Measurements from ENCODE around the gene MOGAT3. TPM values are rescaled to one million over a fixed set of nuclear protein-coding genes. Genes with fewer than 3 reads are reported as not detected.

MOGAT3 gene, protein sequence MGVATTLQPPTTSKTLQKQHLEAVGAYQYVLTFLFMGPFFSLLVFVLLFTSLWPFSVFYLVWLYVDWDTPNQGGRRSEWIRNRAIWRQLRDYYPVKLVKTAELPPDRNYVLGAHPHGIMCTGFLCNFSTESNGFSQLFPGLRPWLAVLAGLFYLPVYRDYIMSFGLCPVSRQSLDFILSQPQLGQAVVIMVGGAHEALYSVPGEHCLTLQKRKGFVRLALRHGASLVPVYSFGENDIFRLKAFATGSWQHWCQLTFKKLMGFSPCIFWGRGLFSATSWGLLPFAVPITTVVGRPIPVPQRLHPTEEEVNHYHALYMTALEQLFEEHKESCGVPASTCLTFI
- total RNA-seq (not detected), polyA plus RNA-seq (not detected), total RNA-seq (not detected)

DNA sequence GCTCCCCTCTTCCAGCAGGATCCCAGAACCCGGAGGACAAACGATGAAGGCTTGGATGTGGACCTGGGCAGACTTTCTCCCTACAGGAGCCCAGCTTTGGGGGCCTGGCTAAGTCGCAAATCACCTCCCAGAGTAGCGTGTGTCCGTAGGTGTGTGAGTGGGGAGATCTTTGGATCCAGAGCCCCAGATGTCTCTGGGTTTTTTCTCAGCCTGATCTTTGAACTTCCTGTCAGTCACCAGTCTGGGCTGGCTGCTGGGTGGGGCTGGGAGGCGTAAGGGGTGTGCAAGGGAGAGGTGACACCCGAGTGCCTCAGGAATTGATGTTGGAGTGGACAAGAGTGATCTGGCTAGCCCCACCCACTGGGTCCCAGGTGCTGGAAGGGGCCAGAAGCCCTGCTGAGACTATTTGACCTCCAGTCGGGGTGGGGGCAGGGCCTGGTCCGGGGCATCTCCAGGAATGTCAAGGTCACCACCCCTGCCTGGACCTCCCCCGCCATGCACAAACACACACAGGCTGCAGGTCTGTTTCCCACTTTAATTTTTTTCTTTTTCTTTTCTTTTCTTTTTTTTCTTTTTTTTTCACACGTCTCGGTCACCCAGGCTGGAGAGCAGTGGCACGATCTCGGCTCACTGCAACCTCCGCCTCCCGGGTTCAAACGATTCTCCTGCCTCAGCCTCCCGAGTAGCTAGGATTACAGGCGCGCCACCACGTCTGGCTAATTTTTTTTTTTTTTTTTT is at the start of gene MOGAT3:
Gene MOGAT3 (minus strand): TSS at position 175 of the 738 bp plus-strand sequence. CDS start 182 bp downstream, outside the sequence.
- Histone ChIP-seq H3K36me3 (ENCODE audit: control insufficient read depth in 2 of 3, insufficient read depth in 3 of 3, low read length in 3 of 3) (no peaks in the 10 kb centered on the region), H3K27me3 (ENCODE audit: control insufficient read depth in 2 of 2, insufficient read depth in 2 of 2, low read length in 2 of 2) (peaks cover 0 to 7% of the 10 kb centered on the region in 2 donors), H3K4me1 (ENCODE audit: control insufficient read depth in 2 of 2, insufficient read depth in 2 of 2, low read length in 2 of 2) (peaks cover 0 to 2% of the 10 kb centered on the region in 2 donors), H3K27ac (ENCODE audit: low read depth, low read length) (no peak within 1 kb of the TSS), H3K9me3 (ENCODE audit: control insufficient read depth in 2 of 3, low read length in 3 of 3) (no peaks in the 10 kb centered on the region), H3K4me3 (ENCODE audit: low read length) (no peak within 1 kb of the TSS)
- H3K4me3 Mint-ChIP-seq = peak within 1 kb of the TSS in 8 of 10 donors; percentile 42 to 69 (median 56)
- no peaks in the 10 kb centered on the region for H3K9me3 Mint-ChIP-seq
- peaks cover 0 to 22% (median 16%) of the 10 kb centered on the region in 7 donors for H3K4me1 Mint-ChIP-seq
- H3K36me3 Mint-ChIP-seq = peaks cover 0 to 5% (median 1%) of the 10 kb centered on the region in 5 donors
- DNase-seq (no peak), ATAC-seq (no peak)
- CTCF ChIA-PET = interaction anchor here (0.9 to 1.1 kb wide), 2 partner anchors 8 to 57 kb away, joined by 3 to 5 read pairs; no protein-coding TSS in a partner anchor
- no peak within 1 kb of the TSS for H3K27ac Mint-ChIP-seq
- H3K27me3 Mint-ChIP-seq = peaks cover 19 to 43% (median 29%) of the 10 kb centered on the region in 5 donors
- POLR2A ChIA-PET = interaction anchor here (0.6 to 1.0 kb wide), 2 partner anchors 22 to 53 kb away, joined by 3 read pairs; no protein-coding TSS in a partner anchor
- intact Hi-C loops (cut with micrococcal nuclease) = no loop called here

DNA sequence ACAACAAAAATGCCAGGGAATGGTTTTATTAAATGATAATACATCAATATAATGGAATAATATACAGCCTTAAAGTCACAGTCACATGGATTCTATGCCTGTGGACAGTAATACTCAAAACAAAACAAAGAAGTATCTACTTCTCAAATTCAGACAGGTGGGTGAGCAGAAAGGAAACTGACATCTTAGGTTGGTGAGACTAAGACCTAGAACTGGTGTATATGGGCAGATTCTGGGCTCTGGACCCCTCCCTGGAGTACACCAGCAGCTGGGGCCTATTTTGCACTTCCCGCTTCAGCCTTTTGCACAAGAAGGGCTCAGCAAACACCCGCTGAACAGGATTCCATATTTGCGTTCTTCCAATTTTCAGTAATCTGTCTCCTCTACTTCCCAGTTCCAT is 49.5 kb upstream of the MOGAT3 start:
- peak overlapping the region in 7 of 9 donors; percentile 20 to 90 (median 60) for H3K27ac Mint-ChIP-seq
- POLR2A ChIA-PET = no interaction called here
- peaks cover 0 to 4% (median 0%) of the 10 kb centered on the region in 5 donors for H3K27me3 Mint-ChIP-seq
- H3K4me1 ChIP-seq (ENCODE audit: control insufficient read depth in 2 of 2, insufficient read depth in 2 of 2, low read length in 2 of 2) = peaks cover 18 to 20% of the 10 kb centered on the region in 2 donors
- H3K9me3 Mint-ChIP-seq = no peaks in the 10 kb centered on the region
- peaks cover 32 to 46% (median 39%) of the 10 kb centered on the region in 7 donors for H3K4me1 Mint-ChIP-seq
- CTCF ChIA-PET = interaction anchor here (0.5 to 0.6 kb wide), 2 partner anchors 155 to 797 kb away, joined by 3 to 5 read pairs; no protein-coding TSS in a partner anchor
- H3K36me3 Mint-ChIP-seq = peaks cover 5 to 20% (median 9%) of the 10 kb centered on the region in 5 donors
- H3K36me3 ChIP-seq (ENCODE audit: control insufficient read depth in 2 of 3, insufficient read depth in 3 of 3, low read length in 3 of 3) = peaks cover 0 to 13% (median 0%) of the 10 kb centered on the region in 3 experiments
- no peaks in the 10 kb centered on the region for H3K27me3 ChIP-seq (ENCODE audit: control insufficient read depth in 2 of 2, insufficient read depth in 2 of 2, low read length in 2 of 2)
- H3K9me3 ChIP-seq (ENCODE audit: control insufficient read depth in 2 of 3, low read length in 3 of 3) = no peaks in the 10 kb centered on the region
- ATAC-seq (no peak), DNase-seq (no peak)
- H3K4me3 ChIP-seq (ENCODE audit: low read length) = no peak overlapping the region
- H3K4me3 Mint-ChIP-seq = peak overlapping the region; percentile 43 to 100 (median 97)
- intact Hi-C loops (cut with micrococcal nuclease) = loop anchor here in 1 of 2 donors (5.0 kb wide), 3 partner anchors 413 to 1333 kb away; partner anchors contain the start of gene TRIM4
- H3K27ac ChIP-seq (ENCODE audit: low read depth, low read length) = peak overlapping the region; percentile 18

DNA sequence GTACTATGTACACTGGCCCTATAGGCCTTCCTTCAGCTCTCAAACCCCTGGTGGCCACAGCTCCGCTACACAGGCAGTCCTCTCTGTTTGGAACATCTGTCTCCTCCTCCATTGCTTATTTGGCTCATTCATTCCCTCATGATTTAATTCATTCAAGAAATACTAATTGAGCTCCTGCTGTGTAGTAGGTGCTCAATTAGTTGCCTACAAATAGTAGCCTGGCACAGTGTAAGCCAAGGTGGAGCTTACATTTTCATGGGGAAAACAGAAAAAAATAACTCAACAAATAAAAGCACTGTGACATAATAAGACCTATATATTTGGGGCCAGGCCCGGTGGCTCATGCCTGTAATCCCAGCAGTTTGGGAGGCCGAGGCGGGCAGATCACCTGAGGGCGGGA is 47.4 kb upstream of the MOGAT3 start:
- ChIA-PET POLR2A (interaction anchor here (1.0 kb wide), 1 partner anchor 28 kb away, joined by 3 read pairs; no protein-coding TSS in a partner anchor), CTCF (interaction anchor here (1.4 kb wide), 1 partner anchor 104 kb away, joined by 3 read pairs; no protein-coding TSS in a partner anchor)
- peaks cover 0 to 16% (median 0%) of the 10 kb centered on the region in 3 experiments for H3K36me3 ChIP-seq (ENCODE audit: control insufficient read depth in 2 of 3, insufficient read depth in 3 of 3, low read length in 3 of 3)
- Mint-ChIP-seq H3K36me3 (peaks cover 5 to 20% (median 9%) of the 10 kb centered on the region in 5 donors), H3K27ac (no peak overlapping the region), H3K4me3 (peak overlapping the region in 1 of 10 donors; percentile 16), H3K27me3 (no peaks in the 10 kb centered on the region), H3K4me1 (peaks cover 42 to 64% (median 49%) of the 10 kb centered on the region in 7 donors), H3K9me3 (no peaks in the 10 kb centered on the region)
- no peak overlapping the region for H3K27ac ChIP-seq (ENCODE audit: low read depth, low read length)
- intact Hi-C loops (cut with micrococcal nuclease) = loop anchor here (10.0 kb wide), 4 partner anchors 373 to 1827 kb away; partner anchors contain the start of genes ARMC10 (in 1 of the 2), FBXL13 (in 1 of the 2), GNB2 (in 1 of the 2) and MEPCE (in 1 of the 2)
- no peaks in the 10 kb centered on the region for H3K27me3 ChIP-seq (ENCODE audit: control insufficient read depth in 2 of 2, insufficient read depth in 2 of 2, low read length in 2 of 2)
- DNase-seq (no peak), ATAC-seq (no peak)
- H3K4me1 ChIP-seq (ENCODE audit: control insufficient read depth in 2 of 2, insufficient read depth in 2 of 2, low read length in 2 of 2) = peaks cover 28 to 30% of the 10 kb centered on the region in 2 donors
- no peak overlapping the region for H3K4me3 ChIP-seq (ENCODE audit: low read length)
- no peaks in the 10 kb centered on the region for H3K9me3 ChIP-seq (ENCODE audit: control insufficient read depth in 2 of 3, low read length in 3 of 3)

DNA sequence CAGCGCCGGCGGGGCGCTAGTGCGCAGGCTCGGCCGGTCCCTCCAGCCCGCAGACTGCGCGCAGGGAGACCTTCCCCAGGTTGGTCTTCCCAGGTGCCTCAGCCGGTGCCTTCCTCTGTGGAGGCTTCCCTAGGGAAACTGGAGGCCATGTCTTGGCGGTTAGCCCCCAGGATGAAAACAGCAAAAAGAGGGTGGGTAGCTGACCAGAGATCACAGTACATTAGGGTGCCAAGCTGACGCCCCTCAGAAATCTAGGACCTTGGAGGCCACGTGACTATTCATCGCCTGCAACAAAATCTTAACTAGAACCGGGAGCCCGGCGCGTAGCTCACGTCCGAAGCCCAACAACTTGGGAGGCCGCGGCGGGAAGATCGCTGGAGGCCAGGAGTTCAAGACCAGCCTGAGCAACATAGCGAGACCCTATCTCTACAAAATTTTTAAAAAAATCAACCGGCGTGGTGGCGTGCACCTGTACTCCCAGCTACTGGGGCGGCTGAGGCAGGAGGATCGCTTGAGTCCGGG is 44.4 kb upstream of the MOGAT3 start:
- intact Hi-C loops (cut with micrococcal nuclease) = loop anchor here (2.0 to 10.0 kb wide), 6 partner anchors 38 to 1830 kb away; partner anchors contain the start of genes ARMC10 (in 1 of the 2), FBXL13 (in 1 of the 2), GNB2 (in 1 of the 2) and MEPCE (in 1 of the 2)
- H3K9me3 Mint-ChIP-seq = no peaks in the 10 kb centered on the region
- peaks cover 21 to 49% (median 39%) of the 10 kb centered on the region in 7 donors for H3K4me1 Mint-ChIP-seq
- DNase-seq = no peak
- peak overlapping the region; percentile 93 to 100 (median 97) for H3K27ac Mint-ChIP-seq
- H3K27me3 Mint-ChIP-seq = no peaks in the 10 kb centered on the region
- H3K36me3 Mint-ChIP-seq = peaks cover 0 to 10% (median 4%) of the 10 kb centered on the region in 5 donors
- H3K9me3 ChIP-seq (ENCODE audit: control insufficient read depth in 2 of 3, low read length in 3 of 3) = no peaks in the 10 kb centered on the region
- H3K27me3 ChIP-seq (ENCODE audit: control insufficient read depth in 2 of 2, insufficient read depth in 2 of 2, low read length in 2 of 2) = no peaks in the 10 kb centered on the region
- no peak for ATAC-seq
- H3K4me3 ChIP-seq (ENCODE audit: low read length) = peak overlapping the region; percentile 100
- H3K36me3 ChIP-seq (ENCODE audit: control insufficient read depth in 2 of 3, insufficient read depth in 3 of 3, low read length in 3 of 3) = peaks cover 0 to 19% (median 5%) of the 10 kb centered on the region in 3 experiments
- peak overlapping the region; percentile 93 for H3K27ac ChIP-seq (ENCODE audit: low read depth, low read length)
- H3K4me3 Mint-ChIP-seq = peak overlapping the region; percentile 88 to 100 (median 98)
- H3K4me1 ChIP-seq (ENCODE audit: control insufficient read depth in 2 of 2, insufficient read depth in 2 of 2, low read length in 2 of 2) = peaks cover 16 to 17% of the 10 kb centered on the region in 2 donors
- ChIA-PET POLR2A (interaction anchor here (0.6 to 4.5 kb wide), 6 partner anchors 8 to 1772 kb away, joined by 3 to 61 read pairs (median 6); partner anchors contain the start of genes PLOD3 and ZNHIT1), CTCF (interaction anchor here (0.9 to 2.5 kb wide), 6 partner anchors 9 to 395 kb away, joined by 3 to 30 read pairs (median 4); partner anchors contain the start of genes PLOD3 and ZNHIT1)

DNA sequence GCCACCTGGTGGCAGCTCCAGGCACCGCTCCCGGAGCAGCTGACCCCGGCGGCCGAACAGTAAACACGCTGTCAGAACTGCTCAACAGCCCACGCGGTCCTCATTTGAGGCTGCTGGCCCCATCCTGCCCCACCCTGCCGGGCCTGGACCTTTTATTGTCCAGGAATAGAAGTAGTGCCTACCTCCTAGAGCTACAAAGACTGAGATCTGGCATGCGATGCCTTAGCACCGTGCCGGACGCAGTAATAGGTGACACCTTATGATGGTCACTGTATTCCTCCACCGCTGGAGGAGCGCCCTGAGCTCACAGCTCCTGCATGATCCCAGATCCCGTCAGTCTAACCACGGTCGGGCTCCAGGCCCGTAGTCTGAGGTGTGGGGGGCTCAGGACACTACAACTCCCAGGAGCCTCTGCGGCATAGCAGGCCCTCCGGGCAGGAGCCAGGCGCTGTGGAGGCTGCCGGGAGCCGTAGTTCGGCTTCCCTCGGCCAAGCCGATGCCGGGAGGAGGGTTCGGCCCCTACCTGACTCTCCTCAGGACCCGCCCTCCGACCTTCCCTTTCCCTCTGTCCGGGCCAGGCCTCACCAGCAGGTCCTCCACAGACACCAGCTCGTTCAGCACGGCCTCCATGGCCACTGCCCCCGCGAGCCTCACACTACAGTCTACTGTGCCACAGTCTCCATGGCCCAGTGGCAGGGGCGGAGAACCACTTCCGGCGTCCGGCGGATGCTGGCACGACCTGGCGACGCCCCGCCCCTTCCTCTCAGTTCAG is 43.7 kb upstream of the MOGAT3 start, which contains the start of gene FIS1:
Gene FIS1 (minus strand): TSS at position 707 of the 772 bp plus-strand sequence. CDS start 77 bp downstream, at position 630.
- ChIA-PET CTCF (interaction anchor here (0.6 to 2.5 kb wide), 16 partner anchors 9 to 917 kb away, joined by 3 to 30 read pairs (median 4); partner anchors contain the start of genes PLOD3, VGF and ZNHIT1), POLR2A (interaction anchor here (0.7 to 4.5 kb wide), 13 partner anchors 8 to 370 kb away, joined by 3 to 61 read pairs (median 4); partner anchors contain the start of genes PLOD3, SRRT and ZNHIT1)
- Mint-ChIP-seq H3K4me3 (peak within 1 kb of the TSS; percentile 88 to 100 (median 98)), H3K4me1 (peaks cover 16 to 45% (median 35%) of the 10 kb centered on the region in 7 donors), H3K36me3 (peaks cover 0 to 7% (median 4%) of the 10 kb centered on the region in 5 donors), H3K27ac (peak within 1 kb of the TSS; percentile 93 to 100 (median 97)), H3K27me3 (no peaks in the 10 kb centered on the region), H3K9me3 (no peaks in the 10 kb centered on the region)
- Histone ChIP-seq H3K36me3 (ENCODE audit: control insufficient read depth in 2 of 3, insufficient read depth in 3 of 3, low read length in 3 of 3) (peaks cover 0 to 24% (median 11%) of the 10 kb centered on the region in 3 experiments), H3K27ac (ENCODE audit: low read depth, low read length) (peak within 1 kb of the TSS; percentile 93), H3K4me1 (ENCODE audit: control insufficient read depth in 2 of 2, insufficient read depth in 2 of 2, low read length in 2 of 2) (peaks cover 14 to 16% of the 10 kb centered on the region in 2 donors), H3K4me3 (ENCODE audit: low read length) (peak within 1 kb of the TSS; percentile 100), H3K9me3 (ENCODE audit: control insufficient read depth in 2 of 3, low read length in 3 of 3) (no peaks in the 10 kb centered on the region), H3K27me3 (ENCODE audit: control insufficient read depth in 2 of 2, insufficient read depth in 2 of 2, low read length in 2 of 2) (no peaks in the 10 kb centered on the region)
- intact Hi-C loops (cut with micrococcal nuclease) = loop anchor here (1.0 to 10.0 kb wide), 16 partner anchors 8 to 1830 kb away; partner anchors contain the start of genes AP1S1 (in 2 of the 2), TRIM56 (in 2 of the 2), AGFG2 (in 1 of the 2) and AP4M1 (in 1 of the 2)
- DNase-seq (peak; percentile 87 to 96 (median 94)), ATAC-seq (peak; percentile 96)

Measured in naive thymus-derived CD4-positive, alpha-beta T cell (primary cell).